Activated T-cell treated with anti-CD3 and anti-CD28 coated beads, Interleukin-2, amount 50 U/mL, for 4 hours (primary cell): ENCODE data around the gene SFR1. TPM values are rescaled to one million over a fixed set of nuclear protein-coding genes. Genes with fewer than 3 reads are reported as not detected.
A peak's percentile ranks its signal among the peaks of the same experiment; 100 is the strongest.

Source experiments
- ATAC-seq, 2 donors: fragments of 200-7000 bp; cut with Tn5 transposase; one replicate each; pipeline ENCODE4 v1.10.0; 2021
- DNase-seq: peaks from one replicate; pipeline ENCODE4 v3.0.0-alpha.2; 2020
- H3K27me3 Mint-ChIP-seq: one replicate; pipeline ENCODE4 v1.8.0; 2021; ENCODE audit warnings: low read depth, mixed read lengths
- H3K36me3 Mint-ChIP-seq: one replicate; pipeline ENCODE4 v1.8.0; 2022; ENCODE audit warnings: mixed read lengths; ENCODE audit not compliant: insufficient read depth
- H3K4me1 Mint-ChIP-seq: one replicate; pipeline ENCODE4 v1.8.0; 2021; ENCODE audit warnings: low read depth, mixed read lengths
- H3K4me3 Mint-ChIP-seq: one replicate; pipeline ENCODE4 v1.8.0; 2021; ENCODE audit warnings: mild to moderate bottlenecking, moderate library complexity, mixed read lengths
- H3K9me3 Mint-ChIP-seq: one replicate; pipeline ENCODE4 v1.8.0; 2021; ENCODE audit warnings: mixed read lengths
- total RNA-seq, 3 donors: library from RNA; stranded (reverse); gene quantifications; one replicate each; pipeline ENCODE4 v1.2.1, GENCODE V29; 2021

SFR1 gene
- total RNA-seq, 3 donors from 2014 or later = 9.4 to 12.3 (median 11.9) TPM

DNA sequence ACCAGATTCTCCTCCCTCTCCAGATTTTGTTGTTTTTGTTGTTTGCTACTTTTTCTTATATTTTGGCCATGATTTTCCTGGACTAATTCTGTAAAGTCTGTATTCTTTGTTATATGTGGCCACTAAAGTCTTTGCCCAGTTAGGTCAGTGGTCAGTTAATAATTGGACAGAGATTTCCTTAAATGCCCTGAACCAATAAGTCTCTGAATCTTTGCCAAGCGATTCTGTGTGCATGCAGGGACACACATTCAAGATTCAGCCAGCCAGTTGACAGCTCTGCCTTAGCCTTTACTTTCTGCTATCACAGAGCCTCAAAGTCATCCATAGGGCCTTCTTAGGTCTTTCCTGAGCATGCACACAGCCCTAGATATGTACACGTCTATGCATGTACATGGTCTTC, 25.3 kb upstream of the SFR1 start:
- Mint-ChIP-seq H3K36me3 (no peaks in the 10 kb centered on the region), H3K4me3 (no peak overlapping the region), H3K4me1 (peaks cover 9% of the 10 kb centered on the region), H3K9me3 (peaks cover 4% of the 10 kb centered on the region), H3K27me3 (peaks cover 6% of the 10 kb centered on the region)
- ATAC-seq = no peak
- DNase-seq = no peak

DNA sequence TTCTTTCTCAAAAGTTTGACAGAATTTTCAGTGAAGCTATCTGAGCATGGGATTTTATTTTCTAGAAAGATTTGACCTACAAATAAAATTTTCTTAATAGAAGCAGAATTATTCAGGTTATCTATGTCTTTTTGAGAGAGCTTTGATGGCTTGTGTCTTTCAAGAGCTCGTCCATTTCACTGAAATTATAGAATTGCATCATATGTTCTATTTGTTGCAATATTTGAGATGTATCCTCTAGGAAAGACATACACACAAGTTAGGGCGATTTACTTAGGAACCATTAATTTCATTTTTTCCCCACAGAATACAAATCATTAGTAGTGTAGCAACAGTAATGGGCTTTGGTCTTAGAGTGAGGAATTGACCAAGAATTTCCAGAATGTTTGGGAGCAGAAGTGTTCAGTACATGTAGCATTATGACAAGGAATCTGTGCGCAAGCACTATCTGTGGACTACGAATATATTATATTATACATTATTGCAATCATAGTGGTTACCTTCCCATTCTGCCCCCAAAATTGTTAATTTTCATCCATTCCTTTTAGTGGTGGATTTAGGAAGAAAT, 23.5 kb upstream of the SFR1 start:
- Mint-ChIP-seq H3K4me1 (peaks cover 9% of the 10 kb centered on the region), H3K36me3 (no peaks in the 10 kb centered on the region)

GRCh38 chr10:104099269-104099668, 22.7 kb upstream of the SFR1 start:
- Mint-ChIP-seq H3K9me3 (no peaks in the 10 kb centered on the region), H3K36me3 (no peaks in the 10 kb centered on the region), H3K4me3 (no peak overlapping the region), H3K4me1 (peaks cover 2% of the 10 kb centered on the region), H3K27me3 (peaks cover 8% of the 10 kb centered on the region)
- ATAC-seq (no peak), DNase-seq (no peak)

More for the DNA sequence above, 23.5 kb upstream of the SFR1 start:
- peaks cover 4% of the 10 kb centered on the region for H3K9me3 Mint-ChIP-seq
- ATAC-seq (no peak), DNase-seq (no peak)
- H3K4me3 Mint-ChIP-seq = no peak overlapping the region
- peaks cover 8% of the 10 kb centered on the region for H3K27me3 Mint-ChIP-seq

DNA sequence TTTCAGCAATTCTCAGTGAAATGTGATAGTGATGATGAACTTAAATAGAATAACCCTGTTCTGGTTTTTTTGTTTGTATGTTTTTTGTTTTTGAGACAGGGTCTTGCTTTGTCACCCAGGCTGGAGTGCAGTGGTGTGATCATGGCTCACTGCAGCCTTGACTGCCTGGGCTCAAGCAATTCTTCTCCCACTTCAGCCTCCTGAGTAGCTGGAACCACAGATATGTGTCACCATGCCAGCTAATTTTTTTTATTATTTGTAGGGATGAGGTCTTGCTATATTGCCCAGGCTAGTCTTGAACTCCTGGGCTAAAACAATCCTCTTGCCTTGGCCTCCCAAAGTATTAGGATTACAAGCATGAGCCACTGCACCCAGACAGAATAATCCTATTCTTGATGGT, 22.0 kb upstream of the SFR1 start:
- Mint-ChIP-seq H3K4me1 (peaks cover 3% of the 10 kb centered on the region), H3K36me3 (no peaks in the 10 kb centered on the region), H3K9me3 (no peaks in the 10 kb centered on the region), H3K27me3 (peaks cover 8% of the 10 kb centered on the region), H3K4me3 (no peak overlapping the region)
- ATAC-seq (no peak), DNase-seq (no peak)

DNA sequence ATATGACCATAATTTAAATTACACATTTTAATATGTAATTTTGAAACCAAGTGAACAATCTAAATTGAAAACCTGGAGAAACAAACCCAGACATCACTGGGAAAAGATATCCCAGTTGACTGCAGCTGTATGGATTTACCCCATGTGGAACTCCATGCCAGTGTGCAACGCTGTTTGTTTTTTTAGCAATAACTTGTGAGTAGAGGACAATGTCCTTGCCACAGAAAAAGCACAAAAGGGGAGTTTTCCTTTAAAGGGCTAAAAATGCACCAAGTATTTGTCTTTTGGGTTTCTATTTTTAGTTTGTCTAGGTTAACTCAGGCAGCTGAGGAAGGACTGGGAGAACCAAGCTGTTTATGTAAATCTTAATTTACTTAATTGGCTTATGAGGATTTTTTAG, 21.2 kb upstream of the SFR1 start:
- Mint-ChIP-seq H3K27me3 (peaks cover 8% of the 10 kb centered on the region), H3K36me3 (no peaks in the 10 kb centered on the region), H3K9me3 (no peaks in the 10 kb centered on the region), H3K4me1 (peaks cover 3% of the 10 kb centered on the region), H3K4me3 (no peak overlapping the region)
- DNase-seq = no peak
- no peak for ATAC-seq

DNA sequence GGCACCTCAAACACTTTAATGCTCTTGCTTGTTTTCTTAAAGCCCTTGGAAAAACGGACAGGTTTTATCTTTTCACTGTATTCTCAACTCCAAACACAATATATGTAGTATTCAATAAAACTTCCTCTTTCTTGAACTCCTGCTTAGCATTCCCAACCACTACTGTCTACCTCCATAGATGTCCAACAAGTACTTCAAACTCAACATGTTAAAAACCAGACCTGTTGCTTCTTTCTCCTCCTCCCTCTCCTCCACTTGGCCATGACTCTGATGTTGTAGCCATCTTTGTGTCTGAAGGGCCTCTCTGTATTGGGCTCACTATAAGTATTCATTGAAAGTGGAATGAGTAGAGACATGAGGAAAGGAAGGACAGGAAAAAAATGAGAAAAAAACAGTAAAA, 20.1 kb upstream of the SFR1 start:
- Mint-ChIP-seq H3K9me3 (no peaks in the 10 kb centered on the region), H3K4me3 (no peak overlapping the region), H3K36me3 (no peaks in the 10 kb centered on the region), H3K27me3 (peaks cover 4% of the 10 kb centered on the region), H3K4me1 (peaks cover 3% of the 10 kb centered on the region)
- no peak for DNase-seq
- no peak for ATAC-seq

DNA sequence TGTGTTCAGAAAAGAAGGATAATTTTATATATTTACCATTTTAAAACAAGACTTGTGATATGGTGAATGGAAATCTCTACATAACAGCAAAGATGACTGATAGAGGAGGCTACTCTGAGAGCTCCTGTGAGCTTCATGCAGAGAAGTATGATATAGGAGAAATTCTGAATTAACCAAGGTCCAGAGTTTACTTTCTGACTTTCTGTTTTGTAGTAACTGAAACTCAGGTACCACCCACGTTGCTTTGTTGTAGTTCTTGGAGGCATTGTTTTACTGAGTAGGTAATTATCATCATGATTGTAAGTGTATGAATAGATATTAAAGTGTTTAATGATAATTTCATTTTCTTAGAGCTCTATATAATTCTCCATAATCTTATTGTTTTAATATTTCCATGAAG, 18.0 kb upstream of the SFR1 start:
- no peaks in the 10 kb centered on the region for H3K9me3 Mint-ChIP-seq
- ATAC-seq (no peak), DNase-seq (no peak)
- H3K27me3 Mint-ChIP-seq = peaks cover 2% of the 10 kb centered on the region
- no peaks in the 10 kb centered on the region for H3K36me3 Mint-ChIP-seq
- H3K4me3 Mint-ChIP-seq = no peak overlapping the region
- H3K4me1 Mint-ChIP-seq = peaks cover 3% of the 10 kb centered on the region

DNA sequence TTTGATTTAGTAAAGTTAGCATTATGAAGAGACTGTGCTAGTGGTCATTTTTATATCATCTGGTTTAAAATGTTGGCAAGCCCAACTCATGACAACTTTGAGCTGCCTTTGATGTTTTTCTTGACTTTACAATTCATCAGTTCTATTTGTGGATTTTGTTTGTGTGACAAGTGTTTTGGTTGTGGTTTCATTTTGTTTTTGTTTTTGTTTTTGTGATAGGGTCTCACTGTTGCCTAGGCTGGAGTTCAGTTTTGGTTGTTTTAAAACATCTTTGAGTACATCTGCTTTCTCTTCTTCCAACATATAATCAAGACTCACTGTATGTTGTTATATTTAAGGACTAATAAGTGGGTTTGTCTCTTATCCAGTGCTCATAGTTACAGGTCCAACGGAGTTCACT, 17.6 kb upstream of the SFR1 start:
- no peak for DNase-seq
- no peak overlapping the region for H3K4me3 Mint-ChIP-seq
- no peaks in the 10 kb centered on the region for H3K9me3 Mint-ChIP-seq
- ATAC-seq = no peak
- H3K4me1 Mint-ChIP-seq = peaks cover 3% of the 10 kb centered on the region
- H3K36me3 Mint-ChIP-seq = no peaks in the 10 kb centered on the region
- H3K27me3 Mint-ChIP-seq = peaks cover 2% of the 10 kb centered on the region

DNA sequence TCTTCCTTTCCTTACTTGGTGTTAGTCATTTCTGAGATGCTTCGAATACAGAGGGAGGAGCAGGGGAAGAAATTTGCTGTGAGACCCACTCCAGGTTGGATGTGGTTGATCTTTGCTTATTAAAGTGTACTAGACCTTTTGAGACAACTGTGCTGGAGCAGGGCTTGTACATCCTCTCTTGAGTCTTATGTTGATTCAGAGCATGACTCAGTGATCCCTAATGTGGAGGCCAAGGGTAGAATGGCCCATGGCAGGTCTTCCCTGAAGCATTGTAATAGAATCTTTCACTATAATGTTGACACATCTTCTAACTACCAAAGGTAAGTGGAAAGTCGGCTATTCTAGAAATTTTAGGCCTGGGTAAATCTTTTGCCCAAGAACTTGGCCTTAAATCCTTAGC, 17.0 kb upstream of the SFR1 start:
- DNase-seq (no peak), ATAC-seq (no peak)
- H3K9me3 Mint-ChIP-seq = no peaks in the 10 kb centered on the region
- H3K4me3 Mint-ChIP-seq = no peak overlapping the region
- peaks cover 2% of the 10 kb centered on the region for H3K27me3 Mint-ChIP-seq
- peaks cover 7% of the 10 kb centered on the region for H3K4me1 Mint-ChIP-seq
- H3K36me3 Mint-ChIP-seq = no peaks in the 10 kb centered on the region

DNA sequence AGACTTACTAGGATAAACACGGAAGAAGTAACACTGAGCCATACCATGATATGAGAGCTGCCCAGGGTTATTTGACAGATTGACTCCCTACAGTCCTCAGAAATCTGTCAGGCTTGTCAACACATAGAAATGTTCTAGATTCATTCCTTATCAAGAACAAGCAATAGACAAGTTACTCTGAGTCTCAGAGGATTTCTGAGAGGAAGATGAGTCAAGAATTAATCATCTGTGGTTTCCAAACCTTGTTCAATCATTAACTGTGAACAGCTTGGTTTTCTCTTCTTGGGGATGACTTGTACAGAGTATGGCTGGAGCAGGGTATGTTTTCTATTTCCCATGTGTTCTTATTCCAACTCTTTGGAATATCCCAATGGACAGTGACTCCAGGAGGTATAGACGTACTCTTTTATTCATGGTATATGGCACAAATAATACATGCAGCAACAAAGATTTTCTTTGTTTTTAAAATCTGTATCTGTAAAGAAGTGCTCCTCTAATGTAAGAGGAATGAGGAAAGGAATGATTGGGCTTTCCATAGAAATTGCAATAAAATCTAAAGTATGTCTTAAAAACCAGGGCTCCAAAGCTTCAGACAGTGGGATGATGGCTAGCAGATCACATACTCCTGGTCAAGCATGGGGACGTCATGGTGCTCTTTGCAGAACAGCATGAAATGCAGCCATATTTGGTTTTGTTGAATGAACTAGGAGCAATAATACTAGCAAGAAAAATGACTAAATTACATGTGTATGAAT, 11.9 kb upstream of the SFR1 start:
- DNase-seq (no peak), ATAC-seq (peak; percentile 100)
- Mint-ChIP-seq H3K4me3 (no peak overlapping the region), H3K36me3 (no peaks in the 10 kb centered on the region), H3K9me3 (no peaks in the 10 kb centered on the region), H3K4me1 (peaks cover 8% of the 10 kb centered on the region), H3K27me3 (peaks cover 11% of the 10 kb centered on the region)

DNA sequence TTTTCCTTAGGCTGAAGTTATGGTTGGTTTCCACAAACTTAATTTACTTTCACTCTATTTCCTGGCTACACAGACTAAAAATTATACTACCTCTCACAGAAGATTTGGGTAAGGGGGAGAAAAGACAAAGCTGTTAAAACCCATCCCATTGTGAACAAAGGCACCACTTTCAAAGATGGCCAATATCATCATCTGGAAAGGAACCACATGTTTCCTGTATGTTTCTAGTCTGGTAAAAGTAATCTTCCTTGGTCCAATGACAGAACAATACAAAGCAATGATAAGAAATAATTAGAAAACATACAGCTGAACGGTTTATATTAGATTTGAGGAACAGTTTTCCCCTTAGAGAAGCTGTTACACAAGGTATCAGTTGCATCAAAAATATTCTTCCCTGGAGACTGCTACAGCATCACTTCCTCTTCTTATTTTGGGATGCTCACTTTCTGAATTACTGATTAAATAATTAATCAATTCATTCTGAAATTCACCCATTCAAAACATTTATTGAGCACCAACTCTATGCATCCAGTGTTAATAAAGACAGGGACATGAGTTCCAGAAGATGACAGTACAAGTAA, 8.5 kb upstream of the SFR1 start:
- no peak for ATAC-seq
- Mint-ChIP-seq H3K36me3 (no peaks in the 10 kb centered on the region), H3K4me3 (no peak overlapping the region)

GRCh38 chr10:104117839-104118323, 4.1 kb upstream of the SFR1 start:
- DNase-seq = no peak
- Mint-ChIP-seq H3K4me1 (peaks cover 25% of the 10 kb centered on the region), H3K36me3 (no peaks in the 10 kb centered on the region), H3K4me3 (no peak overlapping the region), H3K9me3 (no peaks in the 10 kb centered on the region), H3K27me3 (no peaks in the 10 kb centered on the region)
- no peak for ATAC-seq

More for the DNA sequence above, 8.5 kb upstream of the SFR1 start:
- no peaks in the 10 kb centered on the region for H3K9me3 Mint-ChIP-seq
- DNase-seq = no peak
- H3K27me3 Mint-ChIP-seq = peaks cover 11% of the 10 kb centered on the region
- H3K4me1 Mint-ChIP-seq = peaks cover 14% of the 10 kb centered on the region

DNA sequence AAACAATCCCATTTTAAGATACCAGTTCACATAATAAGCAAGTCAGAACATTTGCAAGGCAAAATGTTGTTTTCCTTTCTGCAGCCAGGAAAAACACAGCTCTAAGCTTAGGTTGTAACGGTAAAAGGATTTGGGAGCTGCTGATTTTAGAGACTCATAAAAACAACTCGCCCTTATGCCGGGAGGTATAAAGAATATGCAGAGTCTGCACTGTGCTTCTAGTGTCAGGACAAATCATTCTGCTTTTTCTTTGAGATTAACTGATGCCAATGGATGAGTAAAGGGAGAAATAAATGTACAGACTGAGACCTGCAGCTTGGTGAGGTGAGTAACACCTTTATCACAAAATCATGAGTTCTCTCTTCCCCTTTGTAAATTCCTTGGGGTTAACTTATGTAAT, 2.0 kb upstream of the SFR1 start:
- Mint-ChIP-seq H3K4me1 (peaks cover 37% of the 10 kb centered on the region), H3K27me3 (no peaks in the 10 kb centered on the region), H3K9me3 (no peaks in the 10 kb centered on the region), H3K4me3 (no peak overlapping the region), H3K36me3 (no peaks in the 10 kb centered on the region)
- ATAC-seq (no peak), DNase-seq (no peak)

DNA sequence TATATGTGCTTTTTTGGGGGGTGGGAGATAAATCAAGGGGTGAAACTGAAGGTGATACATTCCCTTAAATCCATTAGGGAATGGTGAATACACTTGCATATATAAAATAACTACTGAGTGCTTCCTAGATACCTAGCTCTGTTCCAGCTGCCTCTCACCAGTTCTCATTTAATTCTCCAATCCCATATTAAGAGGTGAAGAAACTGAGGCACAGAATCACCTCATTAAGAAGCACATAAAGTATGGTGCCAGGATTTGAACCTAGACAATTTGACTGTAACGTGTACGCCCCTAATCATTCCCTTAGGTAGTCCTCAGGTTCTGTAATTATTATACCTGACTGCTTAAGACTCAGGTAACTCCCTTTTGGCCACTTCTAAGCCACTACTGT, 1.5 kb upstream of the SFR1 start:
- H3K36me3 Mint-ChIP-seq = no peaks in the 10 kb centered on the region
- H3K4me3 Mint-ChIP-seq = peak overlapping the region; percentile 91
- peaks cover 39% of the 10 kb centered on the region for H3K4me1 Mint-ChIP-seq
- ATAC-seq (no peak), DNase-seq (no peak)
- H3K27me3 Mint-ChIP-seq = no peaks in the 10 kb centered on the region
- no peaks in the 10 kb centered on the region for H3K9me3 Mint-ChIP-seq

GRCh38 chr10:104120903-104121484, 977 bp upstream of the SFR1 start:
- H3K36me3 Mint-ChIP-seq = no peaks in the 10 kb centered on the region
- DNase-seq (peak; percentile 67), ATAC-seq (peak; percentile 32 to 46)
- H3K4me1 Mint-ChIP-seq = peaks cover 39% of the 10 kb centered on the region
- H3K4me3 Mint-ChIP-seq = peak overlapping the region; percentile 91
- H3K9me3 Mint-ChIP-seq = no peaks in the 10 kb centered on the region
- no peaks in the 10 kb centered on the region for H3K27me3 Mint-ChIP-seq
